Mesenchymal stem cell (in vitro differentiated cells and primary cell): ENCODE measurements around the gene PTPN5.
A peak's percentile ranks its signal among the peaks of the same experiment; 100 is the strongest.

Source experiments
- DNase-seq: peaks from one replicate; pipeline ENCODE4 v3.0.0-alpha.2; 2013
- H2AFZ ChIP-seq: one replicate; pipeline ENCODE4 v1.6.1; 2013; ENCODE audit warnings: low read depth, mild to moderate bottlenecking, control low read depth, inconsistent platforms, low read length, moderate library complexity
- H2AK5ac ChIP-seq: 2 replicates; pipeline ENCODE4 v1.6.1; 2013; ENCODE audit warnings: low read length, moderate library complexity, mild to moderate bottlenecking, inconsistent platforms; ENCODE audit not compliant: severe bottlenecking
- H2BK120ac ChIP-seq: one replicate; pipeline ENCODE4 v1.6.1; 2013; ENCODE audit warnings: low read depth, mild to moderate bottlenecking, inconsistent platforms, low read length, moderate library complexity
- H2BK12ac ChIP-seq, 2 experiments: one replicate each; pipeline ENCODE4 v1.6.1; 2013; ENCODE audit warnings: inconsistent platforms in 2 of 2, low read length in 2 of 2, mild to moderate bottlenecking in 2 of 2, moderate library complexity in 2 of 2, control low read depth in 1 of 2
- H2BK15ac ChIP-seq: one replicate; pipeline ENCODE4 v1.6.1; 2013; ENCODE audit warnings: mild to moderate bottlenecking, low read depth, inconsistent platforms; ENCODE audit not compliant: poor library complexity, severe bottlenecking
- H2BK5ac ChIP-seq: 2 replicates; pipeline ENCODE4 v1.6.1; 2013; ENCODE audit warnings: low read depth, mild to moderate bottlenecking, low read length, control low read depth, inconsistent platforms; ENCODE audit not compliant: poor library complexity, severe bottlenecking
- H3K14ac ChIP-seq, 2 experiments: one replicate each; pipeline ENCODE4 v1.6.1; 2013; ENCODE audit warnings: inconsistent platforms in 2 of 2, low read length in 2 of 2, control low read depth in 1 of 2, mild to moderate bottlenecking in 1 of 2, moderate library complexity in 1 of 2
- H3K18ac ChIP-seq, 2 experiments: one replicate each; pipeline ENCODE4 v1.6.1; 2013; ENCODE audit warnings: inconsistent platforms in 2 of 2, low read length in 2 of 2, control low read depth in 1 of 2, low read depth in 1 of 2, mild to moderate bottlenecking in 1 of 2
- H3K23ac ChIP-seq, 2 experiments: one replicate each; pipeline ENCODE4 v1.6.1; 2013; ENCODE audit warnings: inconsistent platforms in 2 of 2, low read length in 2 of 2, mild to moderate bottlenecking in 2 of 2, moderate library complexity in 2 of 2, control low read depth in 1 of 2
- H3K27ac ChIP-seq: 2 replicates; pipeline ENCODE4 v1.5.1; 2013; ENCODE audit warnings: mild to moderate bottlenecking, moderate library complexity, low read length, control low read depth, inconsistent platforms; ENCODE audit not compliant: poor library complexity, severe bottlenecking
- H3K27me3 ChIP-seq, 2 experiments: 2 replicates each; pipeline versions ENCODE4 v1.6.1 to v1.7.0; 2013; ENCODE audit warnings: low read length in 2 of 2, mild to moderate bottlenecking in 2 of 2, moderate library complexity in 2 of 2, control low read depth in 1 of 2, inconsistent platforms in 1 of 2; ENCODE audit not compliant: control insufficient read depth in 1 of 2, insufficient read depth in 1 of 2
- H3K36me3 ChIP-seq, 2 experiments: 2 replicates each; pipeline versions ENCODE4 v1.6.1 to v1.7.0; 2013; ENCODE audit warnings: low read length in 2 of 2, control low read depth in 1 of 2, inconsistent platforms in 1 of 2, low read depth in 1 of 2, mild to moderate bottlenecking in 1 of 2; ENCODE audit not compliant: insufficient read depth in 2 of 2, control insufficient read depth in 1 of 2
- H3K4ac ChIP-seq, 2 experiments: one replicate each; pipeline ENCODE4 v1.6.1; 2013; ENCODE audit warnings: inconsistent platforms in 2 of 2, low read length in 2 of 2, mild to moderate bottlenecking in 2 of 2, moderate library complexity in 2 of 2, control low read depth in 1 of 2, low read depth in 1 of 2
- H3K4me1 ChIP-seq: 2 replicates; pipeline ENCODE4 v1.6.1; 2013; ENCODE audit warnings: low read depth, low read length, control low read depth; ENCODE audit not compliant: control insufficient read depth, insufficient read depth
- H3K4me2 ChIP-seq: 2 replicates; pipeline ENCODE4 v1.6.1; 2013; ENCODE audit warnings: low read length, mild to moderate bottlenecking, inconsistent platforms; ENCODE audit not compliant: poor library complexity, severe bottlenecking
- H3K4me3 ChIP-seq, 2 experiments: 2 replicates each; pipeline versions ENCODE4 v1.5.1 to v1.7.0; 2013; ENCODE audit warnings: low read length in 2 of 2, mild to moderate bottlenecking in 2 of 2, control low read depth in 1 of 2, low read depth in 1 of 2; ENCODE audit not compliant: insufficient read depth in 1 of 2
- H3K79me1 ChIP-seq: replicated peaks from 2 replicates; pipeline ENCODE4 v1.6.1; 2013; ENCODE audit warnings: mild to moderate bottlenecking, control low read depth, low read length, inconsistent platforms; ENCODE audit not compliant: poor library complexity, severe bottlenecking
- H3K9ac ChIP-seq: 2 replicates; pipeline ENCODE4 v1.7.0; 2013; ENCODE audit warnings: mild to moderate bottlenecking, low read length, moderate library complexity
- H3K9me3 ChIP-seq: 2 replicates; pipeline ENCODE4 v1.7.0; 2013; ENCODE audit warnings: mild to moderate bottlenecking, low read length; ENCODE audit not compliant: control insufficient read depth
- H4K8ac ChIP-seq: one replicate; pipeline ENCODE4 v1.6.1; 2013; ENCODE audit warnings: inconsistent platforms, mild to moderate bottlenecking, low read length, moderate library complexity
- H4K91ac ChIP-seq: one replicate; pipeline ENCODE4 v1.6.1; 2013; ENCODE audit warnings: mild to moderate bottlenecking, low read length, inconsistent platforms
- WGBS: methylation state at CpG from one replicate; pipeline ENCODE4 v1.1.7; 2013; ENCODE audit warnings: mixed read lengths; 5-methylcytosine and 5-hydroxymethylcytosine counted together

Gene PTPN5

DNA sequence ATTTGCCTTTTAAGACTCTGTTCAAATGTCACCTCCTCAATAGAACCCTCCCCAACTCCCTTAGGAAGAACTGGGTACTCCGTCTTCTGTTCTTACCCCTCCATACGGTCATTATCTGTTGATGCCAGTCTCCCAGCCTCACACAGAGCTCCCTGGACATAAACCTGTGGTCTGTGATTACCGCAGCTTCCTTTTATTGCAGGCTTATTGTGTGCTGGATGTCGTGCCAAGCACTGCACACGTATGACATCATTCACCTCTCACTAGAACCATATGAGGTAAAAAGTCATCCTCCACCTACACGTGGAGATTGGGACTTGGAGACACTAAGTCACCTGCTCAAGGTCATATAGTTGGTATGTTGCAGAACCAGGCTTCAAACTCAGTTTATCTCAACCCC is 15.3 kb downstream of the PTPN5 start:
- no peak overlapping the region for H3K27ac ChIP-seq
- no peak overlapping the region for H2BK5ac ChIP-seq
- H2BK120ac ChIP-seq: no peak overlapping the region
- no peak for DNase-seq
- H3K18ac ChIP-seq: no peak overlapping the region
- no peak overlapping the region for H3K14ac ChIP-seq
- no peak overlapping the region for H2BK12ac ChIP-seq
- H3K79me1 ChIP-seq: no peaks in the 10 kb centered on the region
- H4K91ac ChIP-seq: no peak overlapping the region
- H3K4me3 ChIP-seq: no peak overlapping the region
- no peaks in the 10 kb centered on the region for H3K36me3 ChIP-seq
- H3K4ac ChIP-seq: no peak overlapping the region
- H2BK15ac ChIP-seq: no peak overlapping the region
- H3K9me3 ChIP-seq: no peaks in the 10 kb centered on the region
- no peak overlapping the region for H4K8ac ChIP-seq
- no peaks in the 10 kb centered on the region for H3K4me1 ChIP-seq
- peaks cover 31 to 35% of the 10 kb centered on the region in 2 experiments for H3K27me3 ChIP-seq
- H3K9ac ChIP-seq: no peak overlapping the region
- WGBS: 69% methylated on average over 6 of the region's 6 CpGs
- H2AK5ac ChIP-seq: no peak overlapping the region
- H3K4me2 ChIP-seq: no peak overlapping the region
- no peak overlapping the region for H3K23ac ChIP-seq
- H2AFZ ChIP-seq: no peak overlapping the region

DNA sequence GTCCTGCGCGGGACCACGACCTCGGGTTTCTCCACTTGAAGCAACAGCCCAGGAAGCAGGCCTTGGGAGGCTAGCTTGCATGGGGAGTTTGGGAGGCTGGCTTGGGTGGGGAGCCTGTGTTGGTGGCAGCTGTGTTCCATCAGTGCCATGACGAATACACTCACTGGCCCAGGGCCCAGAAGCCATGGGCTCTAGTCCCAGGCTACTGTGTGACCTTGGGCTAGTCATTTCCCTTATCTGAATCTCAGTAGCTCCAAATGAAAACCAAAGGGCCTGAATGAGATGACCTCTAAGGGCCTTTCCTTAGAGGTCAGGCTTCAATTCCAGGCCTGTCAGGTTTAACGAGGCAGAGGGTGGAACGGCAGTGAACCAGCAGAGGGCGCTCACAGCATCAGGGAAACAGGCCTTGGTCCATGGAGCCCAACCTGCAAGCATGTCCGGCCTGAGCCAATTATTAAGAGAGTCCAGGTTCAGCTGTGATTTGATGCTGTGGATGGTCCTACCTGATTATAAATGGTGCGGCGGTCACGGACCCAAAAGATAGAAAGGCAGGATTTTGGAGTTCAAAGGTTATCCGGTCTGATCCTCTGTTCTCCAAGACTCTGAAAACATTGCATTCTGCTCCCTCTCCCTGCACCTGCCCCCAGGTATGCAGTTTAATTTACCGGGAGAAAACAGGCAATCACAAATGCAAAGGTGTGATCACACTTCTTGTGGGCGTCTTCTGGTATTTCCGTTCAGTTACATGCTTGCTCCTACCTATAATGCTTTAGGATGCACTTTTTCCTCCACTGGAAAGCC is 15.9 kb downstream of the PTPN5 start:
- H3K4me3 ChIP-seq: no peak overlapping the region
- no peak overlapping the region for H2BK120ac ChIP-seq
- H2BK15ac ChIP-seq: no peak overlapping the region
- 47% methylated on average over 16 of the region's 16 CpGs for WGBS
- no peak overlapping the region for H2BK5ac ChIP-seq
- peak; percentile 44 for DNase-seq
- no peaks in the 10 kb centered on the region for H3K36me3 ChIP-seq
- no peaks in the 10 kb centered on the region for H3K9me3 ChIP-seq
- H2BK12ac ChIP-seq: no peak overlapping the region
- no peak overlapping the region for H3K18ac ChIP-seq
- H4K8ac ChIP-seq: no peak overlapping the region
- H4K91ac ChIP-seq: no peak overlapping the region
- no peaks in the 10 kb centered on the region for H3K4me1 ChIP-seq
- no peaks in the 10 kb centered on the region for H3K79me1 ChIP-seq
- no peak overlapping the region for H2AK5ac ChIP-seq
- no peak overlapping the region for H3K27ac ChIP-seq
- no peak overlapping the region for H3K4me2 ChIP-seq
- no peak overlapping the region for H3K14ac ChIP-seq
- no peak overlapping the region for H3K9ac ChIP-seq
- H3K27me3 ChIP-seq: peaks cover 37 to 41% of the 10 kb centered on the region in 2 experiments
- no peak overlapping the region for H3K4ac ChIP-seq
- no peak overlapping the region for H2AFZ ChIP-seq
- no peak overlapping the region for H3K23ac ChIP-seq

GRCh38 chr11:18774801-18775200 is 16.8 kb downstream of the PTPN5 start:
- no peak overlapping the region for H3K4ac ChIP-seq
- H3K4me1 ChIP-seq: peaks cover under 1% of the 10 kb centered on the region
- no peaks in the 10 kb centered on the region for H3K36me3 ChIP-seq
- H3K14ac ChIP-seq: no peak overlapping the region
- no peaks in the 10 kb centered on the region for H3K79me1 ChIP-seq
- no peak overlapping the region for H2BK120ac ChIP-seq
- no peaks in the 10 kb centered on the region for H3K9me3 ChIP-seq
- H3K9ac ChIP-seq: no peak overlapping the region
- DNase-seq: no peak
- 83% methylated on average over 7 of the region's 7 CpGs for WGBS
- H3K4me3 ChIP-seq: no peak overlapping the region
- no peak overlapping the region for H4K8ac ChIP-seq
- H2AK5ac ChIP-seq: no peak overlapping the region
- peaks cover 38 to 41% of the 10 kb centered on the region in 2 experiments for H3K27me3 ChIP-seq
- H2BK5ac ChIP-seq: no peak overlapping the region
- H4K91ac ChIP-seq: no peak overlapping the region
- H2BK12ac ChIP-seq: no peak overlapping the region
- no peak overlapping the region for H3K4me2 ChIP-seq
- no peak overlapping the region for H2AFZ ChIP-seq
- H3K23ac ChIP-seq: no peak overlapping the region
- no peak overlapping the region for H3K27ac ChIP-seq
- no peak overlapping the region for H3K18ac ChIP-seq
- no peak overlapping the region for H2BK15ac ChIP-seq

GRCh38 chr11:18773681-18774080 is 17.9 kb downstream of the PTPN5 start:
- no peaks in the 10 kb centered on the region for H3K36me3 ChIP-seq
- no peak overlapping the region for H3K23ac ChIP-seq
- no peak overlapping the region for H3K18ac ChIP-seq
- no peaks in the 10 kb centered on the region for H3K9me3 ChIP-seq
- no peak overlapping the region for H2BK15ac ChIP-seq
- H2BK5ac ChIP-seq: no peak overlapping the region
- no peak overlapping the region for H4K91ac ChIP-seq
- H2BK12ac ChIP-seq: no peak overlapping the region
- no peak overlapping the region for H2AFZ ChIP-seq
- no peak overlapping the region for H4K8ac ChIP-seq
- H3K27ac ChIP-seq: no peak overlapping the region
- H3K4me3 ChIP-seq: no peak overlapping the region
- no peak overlapping the region for H3K9ac ChIP-seq
- 87% methylated on average over 3 of the region's 3 CpGs for WGBS
- no peak overlapping the region for H2BK120ac ChIP-seq
- no peak overlapping the region for H3K4ac ChIP-seq
- no peaks in the 10 kb centered on the region for H3K79me1 ChIP-seq
- H3K27me3 ChIP-seq: peaks cover 38% of the 10 kb centered on the region in 2 experiments
- no peak for DNase-seq
- H3K14ac ChIP-seq: no peak overlapping the region
- no peak overlapping the region for H2AK5ac ChIP-seq
- no peak overlapping the region for H3K4me2 ChIP-seq
- peaks cover 2% of the 10 kb centered on the region for H3K4me1 ChIP-seq
